ENCODE measurements around the gene DYNLT2.

DNA sequence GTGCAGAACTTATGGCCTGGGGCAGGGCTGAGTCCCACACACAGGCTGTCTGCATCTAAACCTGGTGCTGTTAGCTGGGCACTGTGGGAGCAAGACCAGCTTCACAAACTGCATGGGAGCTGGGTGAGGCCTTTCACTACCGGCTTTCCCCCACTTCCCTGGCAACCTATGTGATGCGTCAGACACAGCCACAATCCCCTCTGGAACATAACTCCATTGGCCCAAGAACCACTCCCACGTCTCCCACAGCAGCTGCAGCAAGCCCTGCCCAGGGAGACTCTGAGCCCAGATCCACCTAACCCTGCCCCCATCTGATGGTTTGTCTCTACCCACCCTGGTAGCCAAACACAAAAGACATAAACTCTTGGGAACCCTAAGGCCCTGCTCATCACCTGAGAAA is 58.9 kb downstream of the DYNLT2 start:
- no peak for TF ChIP-seq EZH2 (IDR thresholded peaks at IDR 0.05; ENCODE audit: insufficient read depth, poor library complexity, severe bottlenecking)
- no peak for TF ChIP-seq EZH2phosphoT487 (IDR thresholded peaks at IDR 0.05; ENCODE audit: insufficient read depth, low read depth)

Data from GM23248 (cell line).